Neutrophil (primary cell): ENCODE data around the gene GCGR.

Experiments
- H3K27ac ChIP-seq: fragments of 200-600 bp; sonication (generic); 2 replicates; pipeline ENCODE4 v1.5.1; 2016; ENCODE audit warnings: mild to moderate bottlenecking, moderate library complexity
- H3K27me3 ChIP-seq: fragments of 200-600 bp; sonication (generic); 2 replicates; pipeline ENCODE4 v1.6.0; 2016; ENCODE audit warnings: mild to moderate bottlenecking
- H3K36me3 ChIP-seq: fragments of 200-600 bp; sonication (generic); 2 replicates; pipeline ENCODE4 v1.5.1; 2017
- H3K4me1 ChIP-seq, 2 experiments: fragments of 200-600 bp in 1 of 2; sonication (generic) in 1 of 2; 1 replicate in 1 of 2; 2 replicates in 1 of 2; pipeline versions ENCODE4 v1.5.1 to v1.6.1; 2013 to 2016; ENCODE audit warnings: low read depth in 1 of 2, low read length in 1 of 2, mild to moderate bottlenecking in 1 of 2, moderate library complexity in 1 of 2; ENCODE audit not compliant: control insufficient read depth in 1 of 2, insufficient read depth in 1 of 2
- H3K4me3 ChIP-seq, 2 experiments: fragments of 200-600 bp in 1 of 2; sonication (generic) in 1 of 2; 1 replicate in 1 of 2; 2 replicates in 1 of 2; pipeline ENCODE4 v1.5.1; 2013 to 2016; ENCODE audit warnings: low read depth in 1 of 2, low read length in 1 of 2, mild to moderate bottlenecking in 1 of 2, moderate library complexity in 1 of 2
- H3K9me3 ChIP-seq: fragments of 200-600 bp; sonication (generic); 2 replicates; pipeline ENCODE4 v1.5.1; 2016
- TF ChIP-seq, protein P1 (sequence below): fragments of 200-600 bp; sonication (generic); IDR thresholded peaks from 2 replicates; pipeline ENCODE4 v1.5.1; 2016; ENCODE audit warnings: antibody characterized with exemption

GCGR gene

DNA sequence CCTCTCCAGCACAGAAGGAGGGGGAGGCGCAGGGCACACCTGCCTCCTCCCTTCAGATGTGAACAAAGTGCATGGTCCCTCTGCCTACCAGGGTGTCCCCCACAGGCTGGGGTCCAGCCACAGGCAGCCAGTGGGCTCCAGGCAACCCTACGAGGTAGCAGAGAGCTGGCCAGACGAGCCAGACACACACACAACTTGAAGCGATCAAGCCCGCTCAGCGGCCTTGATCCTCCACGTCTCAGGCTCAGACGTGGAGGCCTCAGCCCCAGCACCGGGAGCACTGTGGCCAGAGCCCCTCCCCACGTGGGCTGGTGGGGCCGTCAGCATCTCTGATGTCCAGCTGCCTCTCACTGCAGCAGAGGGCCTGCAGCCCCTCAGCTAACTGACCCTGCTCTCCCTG is 20.6 kb downstream of the GCGR start:
- H3K4me1 ChIP-seq: peaks cover 14 to 16% of the 10 kb centered on the region in 2 experiments
- H3K27me3 ChIP-seq: no peaks in the 10 kb centered on the region
- TF ChIP-seq, protein P1, sequence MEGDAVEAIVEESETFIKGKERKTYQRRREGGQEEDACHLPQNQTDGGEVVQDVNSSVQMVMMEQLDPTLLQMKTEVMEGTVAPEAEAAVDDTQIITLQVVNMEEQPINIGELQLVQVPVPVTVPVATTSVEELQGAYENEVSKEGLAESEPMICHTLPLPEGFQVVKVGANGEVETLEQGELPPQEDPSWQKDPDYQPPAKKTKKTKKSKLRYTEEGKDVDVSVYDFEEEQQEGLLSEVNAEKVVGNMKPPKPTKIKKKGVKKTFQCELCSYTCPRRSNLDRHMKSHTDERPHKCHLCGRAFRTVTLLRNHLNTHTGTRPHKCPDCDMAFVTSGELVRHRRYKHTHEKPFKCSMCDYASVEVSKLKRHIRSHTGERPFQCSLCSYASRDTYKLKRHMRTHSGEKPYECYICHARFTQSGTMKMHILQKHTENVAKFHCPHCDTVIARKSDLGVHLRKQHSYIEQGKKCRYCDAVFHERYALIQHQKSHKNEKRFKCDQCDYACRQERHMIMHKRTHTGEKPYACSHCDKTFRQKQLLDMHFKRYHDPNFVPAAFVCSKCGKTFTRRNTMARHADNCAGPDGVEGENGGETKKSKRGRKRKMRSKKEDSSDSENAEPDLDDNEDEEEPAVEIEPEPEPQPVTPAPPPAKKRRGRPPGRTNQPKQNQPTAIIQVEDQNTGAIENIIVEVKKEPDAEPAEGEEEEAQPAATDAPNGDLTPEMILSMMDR: no peak
- H3K4me3 ChIP-seq: no peak overlapping the region
- H3K9me3 ChIP-seq: no peaks in the 10 kb centered on the region
- peaks cover 31% of the 10 kb centered on the region for H3K36me3 ChIP-seq
- no peak overlapping the region for H3K27ac ChIP-seq

DNA sequence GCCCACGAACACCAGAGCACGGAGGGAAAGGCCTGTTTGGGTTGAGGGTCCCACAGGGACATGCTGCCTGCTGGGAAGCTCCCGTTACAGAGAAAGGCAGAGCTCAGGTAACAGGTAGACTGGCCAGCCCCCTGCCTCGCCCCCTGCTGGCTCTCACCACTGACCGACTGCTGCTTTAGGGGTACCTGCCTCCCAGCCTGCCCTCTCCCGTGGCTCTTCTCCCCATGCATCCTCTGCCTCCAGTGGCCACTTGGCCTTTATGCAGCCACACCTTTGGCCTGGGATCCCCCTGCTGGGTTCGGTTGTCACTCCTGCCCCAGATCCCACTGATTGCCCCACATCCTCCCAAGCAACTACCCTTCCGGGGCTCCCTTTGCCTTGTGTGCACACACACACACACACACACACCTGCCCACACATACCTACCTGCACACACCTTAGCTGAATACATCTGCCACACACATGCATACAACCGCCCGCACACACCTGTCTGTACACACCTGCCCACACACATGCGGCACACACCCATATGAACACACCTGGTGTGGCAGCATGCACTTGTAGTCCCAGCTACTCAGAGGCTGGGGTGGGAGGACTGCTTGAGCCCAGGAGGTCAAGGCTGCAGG is 22.0 kb downstream of the GCGR start:
- H3K36me3 ChIP-seq: peaks cover 31% of the 10 kb centered on the region
- H3K27ac ChIP-seq: no peak overlapping the region
- no peak overlapping the region for H3K4me3 ChIP-seq
- H3K4me1 ChIP-seq: peaks cover 10 to 11% of the 10 kb centered on the region in 2 experiments
- TF ChIP-seq, protein P1: no peak
- H3K27me3 ChIP-seq: no peaks in the 10 kb centered on the region
- H3K9me3 ChIP-seq: no peaks in the 10 kb centered on the region

DNA sequence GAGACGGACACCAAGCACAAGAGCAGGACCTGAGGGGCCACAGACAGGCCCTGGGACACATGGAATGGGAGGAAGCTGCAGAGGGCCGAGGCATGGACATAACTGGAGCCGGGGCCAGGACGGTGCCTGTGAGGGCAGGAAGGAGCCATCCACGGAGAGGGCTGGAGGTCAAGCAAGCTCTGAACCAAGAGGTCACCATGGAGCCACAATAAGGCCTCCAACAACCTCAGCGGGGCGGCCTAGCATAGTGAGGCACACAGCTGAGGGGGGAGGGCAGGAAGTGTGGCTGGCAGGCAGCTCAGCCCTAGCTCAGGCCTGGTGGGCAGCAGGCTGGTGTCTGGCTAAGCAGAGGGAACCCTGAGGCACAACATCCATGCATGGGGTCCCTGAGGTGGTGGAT is 24.7 kb downstream of the GCGR start:
- no peaks in the 10 kb centered on the region for H3K9me3 ChIP-seq
- H3K4me1 ChIP-seq: peaks cover 28 to 30% of the 10 kb centered on the region in 2 experiments
- no peak overlapping the region for H3K27ac ChIP-seq
- TF ChIP-seq, protein P1: no peak
- H3K4me3 ChIP-seq: no peak overlapping the region
- no peaks in the 10 kb centered on the region for H3K27me3 ChIP-seq
- peaks cover 9% of the 10 kb centered on the region for H3K36me3 ChIP-seq

- Histone ChIP-seq H3K9me3 (no peaks in the 10 kb centered on the region), H3K36me3 (no peaks in the 10 kb centered on the region), H3K27ac (no peak overlapping the region), H3K27me3 (no peaks in the 10 kb centered on the region), H3K4me1 (peaks cover 32 to 37% of the 10 kb centered on the region in 2 experiments), H3K4me3 (no peak overlapping the region)
- TF ChIP-seq, protein P1: no peak
Observed at GRCh38 chr17:81829858-81830257, 25.9 kb downstream of the GCGR start.

DNA sequence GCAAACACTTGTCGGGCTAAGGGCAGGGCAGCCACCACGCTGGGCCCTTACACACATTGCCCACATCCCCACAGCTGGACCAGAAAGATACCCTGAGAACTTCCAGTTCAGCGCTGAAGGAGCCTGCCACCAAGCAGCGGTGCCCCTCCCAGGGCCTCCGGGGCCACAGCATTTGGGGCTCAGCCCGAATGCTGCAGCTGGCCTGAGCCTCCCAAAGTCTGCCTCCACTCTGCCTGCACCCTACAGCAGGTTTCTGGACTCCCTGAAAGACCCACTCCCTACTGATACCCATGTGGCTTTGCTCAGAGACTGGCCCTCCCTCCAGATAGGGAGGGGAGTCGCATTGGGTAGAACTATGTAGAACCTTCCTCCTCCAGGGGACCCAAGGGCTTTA is 27.6 kb downstream of the GCGR start:
- Histone ChIP-seq H3K27ac (peak overlapping the region; percentile 95), H3K36me3 (no peaks in the 10 kb centered on the region), H3K4me1 (peaks cover 34 to 37% of the 10 kb centered on the region in 2 experiments), H3K4me3 (peak overlapping the region; percentile 73 to 78), H3K9me3 (no peaks in the 10 kb centered on the region), H3K27me3 (no peaks in the 10 kb centered on the region)
- TF ChIP-seq, protein P1: no peak
